DOHH2 (cell line): ENCODE measurements around the gene MVB12B.

ENCODE experiments used
- H3F3A ChIP-seq: fragments of 200-600 bp; sonication (generic), shearing (Covaris generic); 2 replicates; pipeline ENCODE4 v1.6.0; 2016; ENCODE audit warnings: antibody characterized with exemption, mild to moderate bottlenecking; ENCODE audit not compliant: control insufficient read depth, insufficient read depth
- H3K27ac ChIP-seq: fragments of 200-600 bp; sonication (generic); 2 replicates; pipeline ENCODE4 v1.5.1; 2014; ENCODE audit warnings: low read depth, mild to moderate bottlenecking, low read length, moderate library complexity
- H3K27me3 ChIP-seq: fragments of 200-600 bp; sonication (generic); 2 replicates; pipeline ENCODE4 v1.6.1; 2014; ENCODE audit warnings: mild to moderate bottlenecking, low read length, mixed read lengths; ENCODE audit not compliant: control insufficient read depth
- H3K36me3 ChIP-seq: fragments of 200-600 bp; sonication (generic); 2 replicates; pipeline ENCODE4 v1.6.1; 2014; ENCODE audit warnings: mild to moderate bottlenecking, low read length, moderate library complexity, mixed read lengths; ENCODE audit not compliant: control insufficient read depth
- H3K4me1 ChIP-seq: fragments of 200-600 bp; sonication (generic); 2 replicates; pipeline ENCODE4 v1.6.1; 2014; ENCODE audit warnings: mild to moderate bottlenecking, low read length, mixed read lengths; ENCODE audit not compliant: control insufficient read depth
- H3K4me2 ChIP-seq: fragments of 200-600 bp; sonication (generic); 2 replicates; pipeline ENCODE4 v1.6.0; 2014; ENCODE audit warnings: mild to moderate bottlenecking, low read length, moderate library complexity
- H3K4me3 ChIP-seq: fragments of 200-600 bp; sonication (generic); 2 replicates; pipeline ENCODE4 v1.5.1; 2014; ENCODE audit warnings: mild to moderate bottlenecking, low read length, mixed read lengths
- H3K79me2 ChIP-seq: fragments of 200-600 bp; sonication (generic); 2 replicates; pipeline ENCODE4 v1.6.1; 2014; ENCODE audit warnings: mild to moderate bottlenecking, low read length, mixed read lengths; ENCODE audit not compliant: control insufficient read depth
- H3K9me2 ChIP-seq: fragments of 200-600 bp; sonication (generic); replicated peaks from 2 replicates; pipeline ENCODE4 v1.6.1; 2014; ENCODE audit warnings: mild to moderate bottlenecking, low read length, mixed read lengths; ENCODE audit not compliant: control insufficient read depth
- H3K9me3 ChIP-seq: fragments of 200-600 bp; sonication (generic); 2 replicates; pipeline ENCODE4 v1.6.1; 2014; ENCODE audit warnings: antibody characterized with exemption, low read length, mixed read lengths; ENCODE audit not compliant: control insufficient read depth, insufficient read depth
- H4K20me1 ChIP-seq: fragments of 200-600 bp; sonication (generic); 2 replicates; pipeline ENCODE4 v1.6.0; 2014; ENCODE audit warnings: low read depth, mild to moderate bottlenecking, antibody characterized with exemption, low read length, moderate library complexity; ENCODE audit not compliant: control insufficient read depth, insufficient read depth
- EZH2phosphoT487 ChIP-seq: fragments of 200-600 bp; sonication (generic); IDR thresholded peaks from 2 replicates; pipeline ENCODE4 v1.6.1; 2017; ENCODE audit warnings: borderline replicate concordance, mild to moderate bottlenecking, antibody characterized with exemption, low read length, moderate library complexity, mixed read lengths
- TF ChIP-seq, protein P1 (sequence below): fragments of 200-600 bp; sonication (generic); IDR thresholded peaks from one replicate; pipeline ENCODE4 v1.5.1; 2014; ENCODE audit warnings: antibody characterized with exemption, mild to moderate bottlenecking, low read depth, low read length; ENCODE audit not compliant: poor library complexity, severe bottlenecking

The MVB12B gene

GRCh38 chr9:126454215-126454614 lies 127.6 kb downstream of the MVB12B start:
- Histone ChIP-seq H3K36me3 (no peaks in the 10 kb centered on the region), H3K79me2 (no peaks in the 10 kb centered on the region), H3K4me3 (no peak overlapping the region), H3F3A (no peaks in the 10 kb centered on the region), H3K27me3 (peaks cover 11% of the 10 kb centered on the region; the same call in 1 of the 2 replicates), H3K4me1 (no peaks in the 10 kb centered on the region), H4K20me1 (no peaks in the 10 kb centered on the region), H3K4me2 (no peak overlapping the region), H3K9me3 (no peaks in the 10 kb centered on the region), H3K9me2 (no peaks in the 10 kb centered on the region), H3K27ac (no peak overlapping the region)
- TF ChIP-seq, protein P1, sequence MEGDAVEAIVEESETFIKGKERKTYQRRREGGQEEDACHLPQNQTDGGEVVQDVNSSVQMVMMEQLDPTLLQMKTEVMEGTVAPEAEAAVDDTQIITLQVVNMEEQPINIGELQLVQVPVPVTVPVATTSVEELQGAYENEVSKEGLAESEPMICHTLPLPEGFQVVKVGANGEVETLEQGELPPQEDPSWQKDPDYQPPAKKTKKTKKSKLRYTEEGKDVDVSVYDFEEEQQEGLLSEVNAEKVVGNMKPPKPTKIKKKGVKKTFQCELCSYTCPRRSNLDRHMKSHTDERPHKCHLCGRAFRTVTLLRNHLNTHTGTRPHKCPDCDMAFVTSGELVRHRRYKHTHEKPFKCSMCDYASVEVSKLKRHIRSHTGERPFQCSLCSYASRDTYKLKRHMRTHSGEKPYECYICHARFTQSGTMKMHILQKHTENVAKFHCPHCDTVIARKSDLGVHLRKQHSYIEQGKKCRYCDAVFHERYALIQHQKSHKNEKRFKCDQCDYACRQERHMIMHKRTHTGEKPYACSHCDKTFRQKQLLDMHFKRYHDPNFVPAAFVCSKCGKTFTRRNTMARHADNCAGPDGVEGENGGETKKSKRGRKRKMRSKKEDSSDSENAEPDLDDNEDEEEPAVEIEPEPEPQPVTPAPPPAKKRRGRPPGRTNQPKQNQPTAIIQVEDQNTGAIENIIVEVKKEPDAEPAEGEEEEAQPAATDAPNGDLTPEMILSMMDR: no peak
- no peak for TF ChIP-seq EZH2phosphoT487

DNA sequence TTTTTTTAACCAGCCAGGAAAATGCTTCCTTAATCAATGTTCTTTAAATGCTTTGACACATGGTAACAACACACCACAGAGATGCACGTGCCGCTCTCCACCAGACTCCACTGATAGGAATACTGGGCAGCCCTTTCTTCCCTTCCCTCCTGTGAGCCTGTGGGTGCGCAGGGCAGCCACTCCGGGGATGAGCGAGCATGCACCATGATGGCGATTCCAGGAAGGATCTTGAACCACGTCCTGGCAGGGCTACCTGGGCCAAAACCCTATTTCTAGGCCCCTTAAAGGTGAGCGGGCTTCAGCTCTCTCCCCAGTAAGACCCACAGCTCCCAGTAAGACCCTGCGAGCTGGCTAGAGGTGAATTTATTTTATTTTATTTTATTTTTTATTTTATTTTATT lies 128.2 kb downstream of the MVB12B start:
- Histone ChIP-seq H3K9me2 (no peaks in the 10 kb centered on the region), H3K27ac (no peak overlapping the region), H3K4me3 (no peak overlapping the region), H3F3A (no peaks in the 10 kb centered on the region), H3K79me2 (no peaks in the 10 kb centered on the region), H4K20me1 (no peaks in the 10 kb centered on the region), H3K9me3 (no peaks in the 10 kb centered on the region), H3K4me1 (no peaks in the 10 kb centered on the region), H3K36me3 (no peaks in the 10 kb centered on the region), H3K27me3 (peaks cover 11% of the 10 kb centered on the region; the same call in 1 of the 2 replicates), H3K4me2 (no peak overlapping the region)
- TF ChIP-seq EZH2phosphoT487: no peak
- TF ChIP-seq, protein P1: no peak

DNA sequence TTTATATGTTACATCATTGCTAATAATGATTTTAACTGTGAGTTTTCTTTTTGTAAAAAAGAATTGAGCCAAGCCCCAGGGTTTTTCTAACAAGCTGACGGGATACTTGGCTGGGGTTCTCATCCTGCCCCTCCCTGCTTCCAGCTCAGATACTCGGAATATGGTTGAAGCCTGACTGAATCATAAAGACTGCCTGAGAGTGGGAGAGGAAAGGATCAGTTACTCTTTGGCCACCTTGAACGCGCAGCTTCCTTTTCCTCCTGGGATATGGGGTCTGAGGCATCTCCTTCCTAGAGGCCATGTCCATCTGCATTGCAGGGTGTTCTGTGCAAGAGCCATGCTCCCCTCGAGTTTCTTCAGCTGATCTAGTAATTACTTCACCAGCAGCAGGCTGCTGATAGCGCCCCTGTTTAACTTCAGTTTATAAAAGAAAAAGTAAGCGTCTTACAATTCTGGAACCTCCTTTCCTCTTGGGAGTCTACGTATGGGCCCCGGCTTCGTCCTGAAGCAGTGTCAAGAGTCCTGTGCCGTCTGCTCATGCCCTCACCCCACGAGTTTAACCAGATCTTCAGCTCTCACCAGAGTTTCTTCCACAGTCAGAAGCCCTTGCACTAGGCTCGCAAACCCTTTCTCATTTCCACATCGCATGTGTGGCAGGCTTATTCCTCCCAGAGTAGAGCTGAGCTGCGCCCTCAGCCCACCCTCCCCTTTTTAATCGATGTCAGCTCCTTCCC lies 130.0 kb downstream of the MVB12B start:
- Histone ChIP-seq H3K79me2 (no peaks in the 10 kb centered on the region), H3K27me3 (peaks cover 11% of the 10 kb centered on the region; the same call in 1 of the 2 replicates), H4K20me1 (no peaks in the 10 kb centered on the region), H3K9me2 (no peaks in the 10 kb centered on the region), H3K4me2 (no peak overlapping the region), H3K36me3 (no peaks in the 10 kb centered on the region), H3K9me3 (no peaks in the 10 kb centered on the region), H3K4me3 (no peak overlapping the region), H3K27ac (no peak overlapping the region), H3F3A (no peaks in the 10 kb centered on the region), H3K4me1 (no peaks in the 10 kb centered on the region)
- no peak for TF ChIP-seq EZH2phosphoT487
- TF ChIP-seq, protein P1: no peak
